GM18498 (cell line): ENCODE results near the gene TMEM255B.

Source experiments
- ATAC-seq: cut with Tn5 transposase; IDR thresholded peaks from one replicate; pipeline ENCODE4 v1.9.1; 2021; ENCODE audit warnings: mild to moderate bottlenecking, moderate library complexity; ENCODE audit not compliant: unreplicated experiment

Gene TMEM255B

GRCh38 chr13:113856716-113857065, 97.7 kb downstream of the TMEM255B start:
- ATAC-seq, result no peak

- no peak for ATAC-seq
These were observed 98.6 kb downstream of the TMEM255B start for GRCh38 chr13:113857531-113858195.

GRCh38 chr13:113859311-113860050, 100.5 kb downstream of the TMEM255B start:
- no peak for ATAC-seq

- no peak for ATAC-seq
These were observed 101.1 kb downstream of the TMEM255B start for GRCh38 chr13:113860051-113860664.

- no peak for ATAC-seq
These were observed 101.8 kb downstream of the TMEM255B start for GRCh38 chr13:113860665-113861432.

GRCh38 chr13:113861433-113862030, 102.5 kb downstream of the TMEM255B start:
- ATAC-seq, result no peak

- ATAC-seq, result no peak
These were observed 103.3 kb downstream of the TMEM255B start for GRCh38 chr13:113862191-113862930.

- no peak for ATAC-seq
These were observed 104.0 kb downstream of the TMEM255B start for GRCh38 chr13:113862931-113863523.

GRCh38 chr13:113863524-113864272, 104.7 kb downstream of the TMEM255B start, which contains the start of gene GAS6:
Gene GAS6 (minus strand): TSS chr13:113864076. CDS start chr13:113863920, 156 bp downstream.
- ATAC-seq, result no peak

GRCh38 chr13:113864273-113864890, 105.4 kb downstream of the TMEM255B start:
- no peak for ATAC-seq

- no peak for ATAC-seq
These were observed 106.4 kb downstream of the TMEM255B start for GRCh38 chr13:113865427-113865826.
